Choroid plexus epithelial cell (primary cell): Measurements from ENCODE around the gene SLC15A1.

Experiments used
- DNase-seq: peaks from one replicate; pipeline ENCODE4 v3.0.0-alpha.2; 2010; ENCODE audit warnings: low read depth
- H3K4me3 ChIP-seq: 2 replicates; pipeline ENCODE4 v1.5.1; 2011; ENCODE audit warnings: low read depth, mild to moderate bottlenecking, control low read depth, low read length, moderate library complexity
- TF ChIP-seq, protein P1 (sequence below): conservative IDR thresholded peaks from 2 replicates; pipeline ENCODE4 v1.5.1; 2011; ENCODE audit warnings: low read depth, mild to moderate bottlenecking, control low read depth, inconsistent platforms, low read length, moderate library complexity

SLC15A1 gene

DNA sequence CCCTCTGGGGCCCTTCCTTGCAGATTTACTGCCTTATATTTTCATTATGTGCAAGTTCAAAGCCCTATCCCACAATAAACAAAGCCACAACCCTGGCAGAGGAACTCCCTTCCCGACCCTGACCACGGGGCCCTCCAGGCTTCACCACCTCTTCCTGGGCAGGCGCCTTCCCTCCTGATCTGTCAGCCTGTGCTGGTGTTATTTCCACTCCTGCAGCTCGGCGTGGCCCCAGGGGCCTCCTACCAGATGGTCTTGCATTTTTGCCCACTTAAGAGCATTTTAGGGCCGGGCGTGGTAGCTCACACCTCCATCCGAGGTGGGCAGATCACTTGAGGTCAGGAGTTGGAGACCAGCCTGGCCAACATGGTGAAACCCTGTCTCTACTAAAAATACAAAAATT lies 22.8 kb downstream of the SLC15A1 start:
- H3K4me3 ChIP-seq, result no peak overlapping the region
- no peak for DNase-seq
- TF ChIP-seq, protein P1, sequence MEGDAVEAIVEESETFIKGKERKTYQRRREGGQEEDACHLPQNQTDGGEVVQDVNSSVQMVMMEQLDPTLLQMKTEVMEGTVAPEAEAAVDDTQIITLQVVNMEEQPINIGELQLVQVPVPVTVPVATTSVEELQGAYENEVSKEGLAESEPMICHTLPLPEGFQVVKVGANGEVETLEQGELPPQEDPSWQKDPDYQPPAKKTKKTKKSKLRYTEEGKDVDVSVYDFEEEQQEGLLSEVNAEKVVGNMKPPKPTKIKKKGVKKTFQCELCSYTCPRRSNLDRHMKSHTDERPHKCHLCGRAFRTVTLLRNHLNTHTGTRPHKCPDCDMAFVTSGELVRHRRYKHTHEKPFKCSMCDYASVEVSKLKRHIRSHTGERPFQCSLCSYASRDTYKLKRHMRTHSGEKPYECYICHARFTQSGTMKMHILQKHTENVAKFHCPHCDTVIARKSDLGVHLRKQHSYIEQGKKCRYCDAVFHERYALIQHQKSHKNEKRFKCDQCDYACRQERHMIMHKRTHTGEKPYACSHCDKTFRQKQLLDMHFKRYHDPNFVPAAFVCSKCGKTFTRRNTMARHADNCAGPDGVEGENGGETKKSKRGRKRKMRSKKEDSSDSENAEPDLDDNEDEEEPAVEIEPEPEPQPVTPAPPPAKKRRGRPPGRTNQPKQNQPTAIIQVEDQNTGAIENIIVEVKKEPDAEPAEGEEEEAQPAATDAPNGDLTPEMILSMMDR, result no peak

DNA sequence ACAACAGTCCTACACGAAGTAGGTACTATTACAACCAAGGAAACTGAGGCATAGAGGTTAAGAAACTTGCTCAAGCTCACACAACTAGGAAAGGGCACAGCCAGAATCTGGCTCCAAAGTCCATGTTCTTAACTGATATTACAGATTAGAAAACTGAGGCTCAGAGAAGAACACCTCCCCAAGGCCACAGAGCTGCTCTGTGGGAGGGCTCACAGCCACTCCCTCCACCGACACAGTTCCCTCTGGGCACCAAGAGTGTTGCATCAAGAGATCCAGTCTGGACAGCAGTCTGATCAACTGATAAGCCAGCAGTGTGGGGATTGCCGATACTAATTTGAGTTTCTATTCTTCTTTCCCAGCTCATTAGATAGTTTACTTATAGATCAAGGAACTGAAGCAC lies 29.5 kb downstream of the SLC15A1 start:
- TF ChIP-seq, protein P1, result no peak
- no peak for DNase-seq
- no peak overlapping the region for H3K4me3 ChIP-seq

DNA sequence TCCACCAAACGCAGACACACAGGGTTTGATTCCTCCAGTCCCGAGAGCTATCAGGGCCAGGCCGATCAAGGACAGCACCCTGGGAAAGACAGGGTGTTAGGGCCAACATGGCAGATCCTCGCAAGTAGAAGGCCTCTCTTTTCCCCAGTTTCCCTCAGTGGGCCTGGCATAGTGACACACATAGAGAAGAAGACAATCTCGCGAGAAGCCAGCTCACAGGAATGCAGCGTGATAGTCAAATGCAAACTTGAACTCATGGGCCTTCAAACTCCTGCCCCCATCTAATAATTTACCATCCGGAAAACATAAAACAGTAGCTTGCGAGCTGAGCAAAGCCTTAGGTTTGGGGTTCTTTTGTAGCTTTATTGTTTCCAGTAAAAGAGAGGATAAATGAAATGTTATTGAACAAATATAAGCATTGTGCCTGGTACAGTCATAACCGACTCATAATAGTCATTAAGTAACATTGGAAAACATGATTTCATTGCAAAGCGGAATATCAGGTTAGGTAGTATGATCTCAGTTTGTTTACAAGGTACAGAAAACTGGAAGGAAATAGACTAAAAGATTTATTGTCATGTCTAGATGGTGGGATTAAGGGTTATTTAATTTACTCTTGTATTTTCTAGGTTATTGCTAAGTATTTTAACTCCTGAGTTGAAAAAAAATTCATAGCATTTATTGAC lies 30.5 kb downstream of the SLC15A1 start:
- TF ChIP-seq, protein P1, result no peak
- DNase-seq, result no peak
- H3K4me3 ChIP-seq, result no peak overlapping the region

DNA sequence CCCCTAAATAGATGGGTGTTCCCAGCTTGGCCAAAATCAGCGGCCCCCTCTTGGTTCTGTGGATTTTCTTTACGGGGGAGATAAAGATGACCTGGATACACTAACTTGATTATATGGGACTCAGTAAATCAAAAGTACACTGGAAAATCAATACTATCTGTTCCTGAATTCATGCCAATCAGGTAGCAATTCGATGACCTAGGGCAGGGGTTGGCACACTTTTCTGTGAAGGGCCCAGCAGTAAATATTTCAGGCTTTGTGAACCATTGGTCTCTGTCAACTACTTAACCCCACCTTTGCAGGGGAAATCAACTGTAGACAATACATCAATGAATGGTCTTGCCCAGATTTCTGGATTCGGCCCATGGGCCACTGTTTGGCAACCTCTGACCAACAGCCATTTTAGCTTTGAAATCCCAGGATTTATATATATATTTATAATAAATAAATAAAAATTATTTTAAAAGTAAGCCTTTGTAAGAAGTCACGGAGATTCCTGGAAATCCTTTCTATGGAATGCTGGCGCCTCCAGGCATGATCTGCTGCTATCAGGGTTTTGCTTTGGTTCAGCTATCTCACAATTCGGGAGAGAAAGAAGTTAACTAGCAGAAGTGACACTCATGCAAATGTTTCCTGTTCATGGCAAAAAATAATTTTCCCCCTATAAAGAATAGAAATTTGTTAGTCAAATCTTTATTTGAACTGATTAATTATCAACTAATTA lies 32.8 kb downstream of the SLC15A1 start:
- H3K4me3 ChIP-seq, result no peak overlapping the region
- no peak for DNase-seq
- TF ChIP-seq, protein P1, result no peak

DNA sequence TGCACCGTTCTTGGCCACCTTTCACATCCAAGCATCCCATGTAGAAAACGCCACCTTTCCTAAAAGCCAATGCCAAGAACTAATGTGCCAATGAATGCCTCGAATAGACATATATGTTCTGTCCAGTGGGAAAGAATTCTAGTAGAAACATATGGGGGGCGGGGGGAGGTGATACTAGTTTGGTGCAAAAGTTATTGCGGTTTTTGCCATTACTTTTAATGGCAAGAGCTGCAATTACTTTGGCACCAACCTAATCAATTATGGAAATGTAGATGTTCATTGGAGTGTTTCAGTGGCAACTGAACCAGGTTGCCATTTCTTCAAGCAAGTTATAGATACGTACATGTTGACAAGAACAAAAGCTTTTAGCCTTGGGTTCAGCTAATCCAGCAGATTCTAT lies 34.6 kb downstream of the SLC15A1 start:
- no peak overlapping the region for H3K4me3 ChIP-seq
- TF ChIP-seq, protein P1, result no peak
- no peak for DNase-seq

DNA sequence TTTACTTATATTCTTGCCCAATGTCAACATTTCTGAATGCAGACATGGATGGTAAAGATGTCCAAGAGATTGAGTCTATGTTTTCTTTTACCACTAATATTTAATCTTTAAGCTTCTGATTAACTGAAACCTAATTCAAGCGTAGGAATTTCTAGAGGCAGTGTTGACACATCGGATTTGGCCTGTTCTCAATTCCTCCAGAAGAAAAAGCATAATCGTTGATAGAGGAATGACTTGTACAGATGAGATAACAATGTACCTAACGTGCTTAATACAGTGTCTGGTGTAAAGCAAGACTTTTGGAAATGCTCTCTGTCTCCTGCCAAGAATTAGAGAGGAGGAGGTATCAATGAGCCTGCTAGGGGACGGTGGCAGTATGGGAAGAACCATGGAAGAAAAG lies 35.2 kb downstream of the SLC15A1 start:
- H3K4me3 ChIP-seq, result no peak overlapping the region
- TF ChIP-seq, protein P1, result no peak
- no peak for DNase-seq

DNA sequence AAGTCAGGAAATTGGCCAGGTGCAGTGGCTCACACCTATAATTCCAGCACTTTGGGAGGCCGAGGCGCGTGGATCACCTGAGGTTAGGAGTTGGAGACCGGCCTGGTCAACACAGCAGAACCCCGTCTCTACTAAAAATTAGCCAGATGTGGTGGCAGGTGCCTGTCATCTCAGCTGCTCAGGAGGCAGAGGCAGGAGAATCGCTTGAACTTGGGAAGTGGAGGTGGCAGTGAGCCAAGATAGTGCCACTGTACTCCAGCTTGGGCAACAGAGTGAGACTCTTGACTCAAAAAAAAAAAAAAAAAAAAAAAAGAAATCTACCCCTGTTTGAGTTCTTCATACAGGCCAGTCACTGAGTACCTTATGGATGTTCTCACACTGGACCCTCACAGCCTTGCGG lies 42.0 kb downstream of the SLC15A1 start:
- TF ChIP-seq, protein P1, result no peak
- no peak overlapping the region for H3K4me3 ChIP-seq
- DNase-seq, result no peak
